GM18868 (cell line): Measurements from ENCODE around the gene FIGNL2.

Experiments
- ATAC-seq: cut with Tn5 transposase; IDR thresholded peaks from one replicate; pipeline ENCODE4 v1.9.1; 2021; ENCODE audit warnings: mild to moderate bottlenecking, moderate library complexity; ENCODE audit not compliant: unreplicated experiment

The FIGNL2 gene

GRCh38 chr12:51860986-51861385, 12.5 kb upstream of the FIGNL2 start:
- ATAC-seq = no peak

DNA sequence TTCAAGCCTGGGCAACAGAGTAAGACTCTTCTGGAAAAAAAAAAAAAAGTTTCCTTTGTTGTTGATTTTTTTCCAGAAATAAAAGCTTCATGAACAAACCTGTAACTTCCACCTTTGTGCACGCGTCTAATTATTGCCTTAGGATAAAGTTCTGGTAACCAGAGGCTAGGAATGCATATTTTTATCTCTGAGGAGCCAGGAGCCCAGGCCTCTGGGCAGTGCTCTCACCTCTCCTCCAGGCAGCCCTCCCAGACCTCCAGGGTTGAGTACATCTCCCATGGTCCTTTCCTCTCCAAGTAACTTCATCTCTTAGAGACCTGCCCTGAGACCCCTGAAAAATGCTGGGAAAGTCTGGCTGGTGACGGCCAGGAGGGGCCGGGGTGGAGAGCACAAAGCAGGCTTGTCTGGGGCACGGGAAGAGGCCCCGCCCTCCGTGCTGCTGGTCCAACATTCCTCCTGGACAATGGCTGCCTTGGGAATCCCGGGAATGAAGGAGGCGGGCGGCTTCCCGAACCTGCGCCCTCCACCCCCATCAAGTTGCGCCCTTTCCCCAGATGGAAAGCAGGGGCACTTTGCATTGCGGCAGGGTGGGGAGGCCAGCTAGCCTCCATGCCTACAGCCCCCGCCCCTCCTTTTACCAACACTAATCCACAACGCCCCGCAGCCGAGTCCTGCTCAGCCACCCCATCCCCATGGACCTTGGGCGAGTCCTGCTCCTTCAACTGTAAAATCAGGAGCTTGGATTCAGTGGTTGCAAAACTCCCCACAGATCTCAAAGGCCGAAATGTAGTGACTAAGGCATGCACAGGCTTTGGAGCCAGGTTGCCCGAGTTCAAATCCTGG, 7.3 kb upstream of the FIGNL2 start:
- no peak for ATAC-seq

DNA sequence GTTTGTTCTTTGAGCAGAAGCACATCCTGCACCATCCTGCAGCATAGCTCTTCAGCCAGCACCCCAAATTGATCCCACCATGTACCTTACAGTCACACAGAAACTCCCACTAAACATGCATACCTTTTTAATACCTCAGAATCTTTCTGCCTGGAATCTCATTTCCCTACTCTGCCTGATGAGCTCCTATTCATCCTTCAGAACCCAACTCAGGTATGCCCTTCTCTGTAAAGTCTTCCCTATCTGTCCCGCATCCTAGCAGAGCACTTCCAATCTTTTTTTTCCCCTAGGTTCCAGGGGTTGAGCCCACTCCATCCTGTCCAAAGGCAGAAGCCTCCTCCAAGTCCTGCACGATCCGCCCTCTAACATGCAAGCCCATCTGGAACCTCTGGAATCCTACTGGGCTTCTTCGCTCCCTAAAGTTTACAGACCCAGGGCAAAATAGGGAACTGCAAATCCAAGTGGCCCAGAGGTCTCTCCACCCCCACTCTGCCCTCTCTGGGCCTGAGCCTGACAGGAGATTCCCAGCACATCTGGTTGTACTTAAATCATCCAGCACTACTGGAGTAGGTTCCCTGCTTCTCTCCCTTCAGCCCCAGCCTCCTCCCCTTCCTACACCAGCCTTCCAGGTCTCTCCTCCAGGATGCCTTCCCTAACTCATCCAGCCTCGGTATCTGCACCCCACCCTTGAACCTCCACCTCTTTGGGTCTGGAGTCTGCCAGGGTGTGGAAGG, 4.1 kb upstream of the FIGNL2 start:
- ATAC-seq = no peak

GRCh38 chr12:51851413-51852124, 3.1 kb upstream of the FIGNL2 start:
- no peak for ATAC-seq

- ATAC-seq = no peak
These were observed 2.4 kb upstream of the FIGNL2 start for GRCh38 chr12:51850965-51851299.

- no peak for ATAC-seq
These were observed 1.8 kb upstream of the FIGNL2 start for GRCh38 chr12:51850081-51850964.

DNA sequence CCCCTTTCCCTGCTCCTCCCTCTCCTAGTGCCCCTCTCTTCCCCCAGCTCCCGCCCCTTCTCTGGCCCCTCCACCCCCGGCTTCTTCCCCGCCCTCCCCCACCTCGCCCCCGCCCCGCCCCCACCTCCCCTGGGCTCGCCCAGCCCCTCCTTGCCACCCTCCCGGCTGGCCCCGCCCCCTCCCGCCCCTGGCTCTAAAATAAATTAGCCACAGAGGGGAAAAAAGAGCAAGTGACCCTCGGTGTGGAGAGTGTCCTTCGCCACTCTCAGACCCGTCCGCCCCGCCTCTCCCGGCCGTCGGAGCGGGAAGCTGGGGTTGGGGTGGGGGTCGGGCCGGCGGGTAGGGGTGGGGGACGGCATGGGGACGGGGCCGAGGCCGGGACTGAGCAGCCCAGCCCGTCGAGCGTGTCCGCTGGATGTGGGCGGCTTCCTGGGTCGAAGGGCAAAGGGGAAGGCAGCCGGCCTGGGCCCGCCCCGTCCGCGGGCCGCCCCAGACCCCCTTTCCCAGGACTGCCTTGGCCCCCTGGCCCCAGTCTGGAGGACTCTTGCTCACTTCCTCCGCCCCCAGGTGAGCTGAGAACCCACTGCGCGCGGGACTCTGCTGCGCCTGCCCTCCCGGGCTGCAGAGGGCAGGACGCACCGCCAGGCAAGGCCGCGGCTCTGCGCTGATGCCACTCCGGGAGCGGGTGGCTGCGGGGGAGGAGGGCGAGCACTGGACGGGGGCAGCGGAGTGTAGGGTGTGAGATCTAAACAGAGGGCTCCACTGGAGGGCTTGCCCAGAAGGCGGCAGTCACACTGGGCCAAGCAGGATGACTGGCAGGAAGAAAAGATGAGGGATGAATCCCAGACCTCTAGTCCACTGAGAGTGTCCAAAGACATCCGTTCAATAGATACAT, 570 bp upstream of the FIGNL2 start:
- ATAC-seq = no peak

DNA sequence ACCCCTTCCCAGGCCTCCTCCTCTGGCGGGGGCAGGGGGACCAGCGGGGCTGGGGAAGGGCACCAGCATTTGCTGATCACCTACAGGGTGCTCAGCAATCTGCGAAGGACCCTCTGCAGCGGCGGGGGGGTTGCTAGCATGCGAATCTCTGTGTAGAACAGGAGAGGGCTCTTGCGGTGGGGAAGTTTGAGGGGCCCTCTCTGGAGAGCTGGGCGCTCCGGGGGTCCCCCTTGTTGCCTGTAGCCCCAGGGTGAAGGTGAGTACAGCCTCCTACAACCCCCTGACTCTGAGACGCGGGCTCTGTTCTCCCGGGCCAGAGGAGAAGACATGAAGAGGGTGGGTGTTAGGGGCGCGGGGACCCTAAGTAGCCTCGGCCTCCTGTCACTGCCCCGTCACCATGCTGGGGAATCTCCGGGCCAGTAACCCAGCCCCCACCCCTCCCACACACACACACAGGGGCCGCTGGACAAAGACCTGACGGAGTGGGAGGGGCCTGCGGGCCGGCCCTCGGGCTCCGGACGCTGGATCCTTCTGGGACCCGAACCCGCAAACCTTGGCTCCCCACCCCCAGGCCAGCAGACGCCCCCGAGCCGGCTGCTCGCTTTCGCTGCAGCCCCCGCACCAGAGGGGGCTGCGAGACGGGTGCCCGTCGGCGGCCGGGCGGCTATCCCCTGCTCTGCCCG, 734 bp downstream of the FIGNL2 start:
- no peak for ATAC-seq

- ATAC-seq = no peak
These were observed 1.4 kb downstream of the FIGNL2 start for GRCh38 chr12:51846911-51847642.

GRCh38 chr12:51846271-51846691, 2.2 kb downstream of the FIGNL2 start:
- no peak for ATAC-seq

- ATAC-seq = no peak
These were observed 3.0 kb downstream of the FIGNL2 start for GRCh38 chr12:51845482-51845881.

DNA sequence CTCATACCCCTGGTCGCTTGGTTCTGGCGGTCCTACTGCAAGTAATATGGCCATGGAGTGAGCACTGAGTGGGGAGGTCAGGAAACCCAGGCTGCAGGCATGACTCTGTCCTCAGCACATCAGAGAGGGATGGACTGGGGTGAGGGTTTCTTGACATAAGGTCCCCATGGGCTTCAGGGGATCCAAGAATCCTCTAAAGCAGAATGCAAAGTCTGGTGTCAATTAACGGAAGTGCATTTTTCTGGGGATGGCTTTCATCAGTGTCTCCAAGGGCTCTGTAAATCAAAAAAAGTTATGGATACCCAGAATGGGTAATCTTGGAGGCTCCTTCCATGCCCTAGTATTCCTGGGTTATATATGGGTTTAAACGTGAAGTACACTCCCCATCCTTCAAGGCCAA, 3.7 kb downstream of the FIGNL2 start:
- ATAC-seq = no peak

DNA sequence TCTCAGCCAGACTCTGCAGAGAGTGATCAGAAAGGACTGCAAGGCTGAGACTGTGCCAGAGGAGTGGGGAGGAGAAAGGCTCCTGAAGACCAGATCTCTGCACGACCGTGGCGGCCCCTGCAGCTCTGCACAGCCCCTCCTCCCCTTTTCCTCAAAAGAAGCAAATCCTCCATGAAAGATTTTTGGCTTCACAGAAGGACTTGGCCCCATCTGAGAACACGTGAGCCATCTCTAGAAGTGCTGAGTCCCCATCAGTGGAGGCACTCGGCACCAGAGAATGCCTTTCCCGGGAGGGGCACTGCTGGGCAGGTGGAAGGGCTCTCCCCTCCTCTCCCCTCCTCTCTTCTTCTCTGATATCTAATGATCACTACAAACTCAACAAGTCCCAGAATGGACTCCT, 6.8 kb downstream of the FIGNL2 start:
- no peak for ATAC-seq

DNA sequence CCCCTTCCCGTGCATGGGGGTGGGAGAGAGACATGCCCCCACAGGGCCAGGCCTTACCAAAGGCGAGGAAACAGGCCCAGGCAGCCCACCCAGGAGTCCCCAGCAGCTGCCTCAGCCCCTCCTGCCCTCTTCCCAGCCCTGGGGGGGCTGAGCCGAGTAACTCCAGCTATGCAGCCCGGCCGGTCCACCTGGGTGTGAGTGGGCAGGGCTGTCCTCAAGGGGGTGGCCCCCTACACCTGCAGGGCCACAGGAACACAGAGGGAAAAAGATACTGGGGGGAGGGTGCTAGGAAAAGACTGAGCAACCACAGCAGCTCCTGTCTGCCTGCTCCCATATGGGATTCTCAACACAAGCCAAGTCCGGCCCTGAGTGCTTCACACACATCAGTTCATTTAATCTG, 7.6 kb downstream of the FIGNL2 start:
- no peak for ATAC-seq

DNA sequence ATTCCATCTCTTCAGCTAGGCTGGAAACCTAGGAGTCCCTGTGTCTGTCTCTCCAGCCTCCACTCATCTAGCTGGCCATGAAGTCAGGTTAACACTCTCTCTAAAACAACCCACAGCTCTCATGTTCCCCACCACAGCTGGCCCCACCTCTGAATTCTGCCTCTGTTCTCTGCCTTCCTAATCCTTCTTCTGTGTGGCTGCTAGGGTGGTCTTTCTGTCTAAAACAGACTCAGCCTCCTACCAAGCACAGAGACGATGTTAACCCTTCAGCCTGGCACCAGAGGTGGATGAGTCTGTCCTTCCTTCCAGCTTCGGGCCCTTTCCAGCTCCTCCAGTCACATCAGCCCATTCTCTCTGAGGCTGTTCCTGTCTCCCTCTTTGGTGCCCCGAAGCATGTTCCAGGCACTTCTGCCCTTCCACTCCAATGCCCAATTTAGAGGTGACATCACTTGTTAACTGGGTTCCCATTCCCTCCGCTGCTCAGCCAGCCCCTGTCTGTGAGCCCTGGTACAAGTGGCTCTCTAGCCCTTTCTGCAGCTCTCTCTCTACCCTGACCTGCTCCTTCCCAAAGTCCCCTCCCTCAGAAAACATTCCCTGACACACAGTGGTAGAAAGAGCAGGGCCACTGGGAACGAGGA, 9.1 kb downstream of the FIGNL2 start:
- no peak for ATAC-seq

DNA sequence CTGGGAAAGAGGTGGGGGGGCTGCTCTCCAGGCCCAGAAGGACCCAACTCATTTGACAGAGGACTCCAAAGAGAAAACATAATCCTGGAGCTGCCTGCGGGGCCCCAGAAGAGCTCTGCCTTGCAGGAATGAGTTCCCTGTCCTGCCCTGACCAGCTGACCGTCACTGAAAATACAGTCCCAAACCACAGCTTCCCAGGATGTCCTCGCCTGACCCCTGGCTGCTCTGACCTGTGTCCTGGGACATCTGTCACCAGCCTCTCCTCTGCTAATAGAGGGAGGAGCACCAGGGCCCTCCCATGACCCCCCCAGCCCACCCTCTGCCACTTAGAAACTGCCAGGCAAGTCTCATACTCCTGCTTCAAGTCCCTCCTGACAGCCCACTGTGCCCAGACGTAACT, 9.8 kb downstream of the FIGNL2 start:
- no peak for ATAC-seq

GRCh38 chr12:51838036-51838435, 10.5 kb downstream of the FIGNL2 start:
- ATAC-seq = no peak

- no peak for ATAC-seq
These were observed 11.2 kb downstream of the FIGNL2 start for GRCh38 chr12:51837286-51837685.
